ENCODE data around the gene PKP1. TPM values are rescaled to one million over a fixed set of nuclear protein-coding genes. Genes with fewer than 3 reads are reported as not detected.
A peak's percentile ranks its signal among the peaks of the same experiment; 100 is the strongest.

The PKP1 gene
- total and polyA plus RNA-seq, 10 of the 15 experiments (the other 5 are each of a cell fraction or from before 2014, with no cell fraction given): 0.03 TPM; not detected in 9

DNA sequence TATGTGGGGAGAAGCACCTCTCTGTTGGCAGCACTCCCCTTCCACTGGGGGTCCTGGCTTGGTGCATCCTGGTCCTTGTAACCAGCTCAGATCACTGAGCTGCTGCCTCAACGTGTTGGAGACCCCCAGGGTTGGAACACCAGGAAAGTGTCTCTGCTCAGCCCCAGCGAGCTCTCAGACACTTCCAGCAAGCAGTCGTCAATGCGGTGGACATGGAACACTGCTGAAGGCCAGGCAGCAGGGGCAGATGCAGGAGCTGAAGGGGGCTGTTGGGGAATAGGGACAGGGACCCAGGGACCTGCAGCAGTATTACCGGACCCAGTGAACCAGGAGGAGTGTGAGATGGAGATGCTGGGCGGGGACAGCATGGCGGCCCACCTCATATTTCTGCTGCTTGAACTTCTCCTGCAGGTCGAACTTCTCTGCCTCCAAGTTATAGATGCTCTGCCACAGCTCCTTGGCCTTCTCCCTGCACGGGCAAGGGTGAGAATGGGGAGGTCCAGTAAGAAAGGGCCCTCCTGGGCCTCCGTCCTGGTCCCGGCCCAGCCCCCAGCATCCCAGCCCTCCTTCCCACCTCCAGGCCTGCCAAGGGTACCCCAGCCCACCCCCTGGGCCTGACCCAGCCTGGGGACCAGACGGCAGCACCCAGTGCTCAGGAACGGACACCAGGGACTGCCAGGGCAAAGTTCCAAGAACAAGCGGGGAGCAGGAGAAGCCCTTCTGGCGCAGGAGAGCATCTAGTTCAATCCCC is 77.8 kb downstream of the PKP1 start (continued):
- TF ChIP-seq, protein P1, sequence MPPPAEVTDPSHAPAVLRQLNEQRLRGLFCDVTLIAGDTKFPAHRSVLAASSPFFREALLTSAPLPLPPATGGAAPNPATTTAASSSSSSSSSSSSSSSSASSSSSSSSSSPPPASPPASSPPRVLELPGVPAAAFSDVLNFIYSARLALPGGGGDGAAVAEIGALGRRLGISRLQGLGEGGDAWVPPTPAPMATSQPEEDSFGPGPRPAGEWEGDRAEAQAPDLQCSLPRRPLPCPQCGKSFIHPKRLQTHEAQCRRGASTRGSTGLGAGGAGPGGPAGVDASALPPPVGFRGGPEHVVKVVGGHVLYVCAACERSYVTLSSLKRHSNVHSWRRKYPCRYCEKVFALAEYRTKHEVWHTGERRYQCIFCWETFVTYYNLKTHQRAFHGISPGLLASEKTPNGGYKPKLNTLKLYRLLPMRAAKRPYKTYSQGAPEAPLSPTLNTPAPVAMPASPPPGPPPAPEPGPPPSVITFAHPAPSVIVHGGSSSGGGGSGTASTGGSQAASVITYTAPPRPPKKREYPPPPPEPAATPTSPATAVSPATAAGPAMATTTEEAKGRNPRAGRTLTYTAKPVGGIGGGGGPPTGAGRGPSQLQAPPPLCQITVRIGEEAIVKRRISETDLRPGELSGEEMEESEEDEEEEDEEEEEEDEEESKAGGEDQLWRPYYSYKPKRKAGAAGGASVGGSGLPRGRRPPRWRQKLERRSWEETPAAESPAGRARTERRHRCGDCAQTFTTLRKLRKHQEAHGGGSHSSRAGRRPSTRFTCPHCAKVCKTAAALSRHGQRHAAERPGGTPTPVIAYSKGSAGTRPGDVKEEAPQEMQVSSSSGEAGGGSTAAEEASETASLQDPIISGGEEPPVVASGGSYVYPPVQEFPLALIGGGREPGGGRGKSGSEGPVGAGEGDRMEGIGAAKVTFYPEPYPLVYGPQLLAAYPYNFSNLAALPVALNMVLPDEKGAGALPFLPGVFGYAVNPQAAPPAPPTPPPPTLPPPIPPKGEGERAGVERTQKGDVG (CRISPR knock-in tag; IDR thresholded peaks at IDR 0.05): no peak
- TF ChIP-seq TCF12 (IDR thresholded peaks at IDR 0.05; ENCODE audit: low read depth, low read length): no peak

DNA sequence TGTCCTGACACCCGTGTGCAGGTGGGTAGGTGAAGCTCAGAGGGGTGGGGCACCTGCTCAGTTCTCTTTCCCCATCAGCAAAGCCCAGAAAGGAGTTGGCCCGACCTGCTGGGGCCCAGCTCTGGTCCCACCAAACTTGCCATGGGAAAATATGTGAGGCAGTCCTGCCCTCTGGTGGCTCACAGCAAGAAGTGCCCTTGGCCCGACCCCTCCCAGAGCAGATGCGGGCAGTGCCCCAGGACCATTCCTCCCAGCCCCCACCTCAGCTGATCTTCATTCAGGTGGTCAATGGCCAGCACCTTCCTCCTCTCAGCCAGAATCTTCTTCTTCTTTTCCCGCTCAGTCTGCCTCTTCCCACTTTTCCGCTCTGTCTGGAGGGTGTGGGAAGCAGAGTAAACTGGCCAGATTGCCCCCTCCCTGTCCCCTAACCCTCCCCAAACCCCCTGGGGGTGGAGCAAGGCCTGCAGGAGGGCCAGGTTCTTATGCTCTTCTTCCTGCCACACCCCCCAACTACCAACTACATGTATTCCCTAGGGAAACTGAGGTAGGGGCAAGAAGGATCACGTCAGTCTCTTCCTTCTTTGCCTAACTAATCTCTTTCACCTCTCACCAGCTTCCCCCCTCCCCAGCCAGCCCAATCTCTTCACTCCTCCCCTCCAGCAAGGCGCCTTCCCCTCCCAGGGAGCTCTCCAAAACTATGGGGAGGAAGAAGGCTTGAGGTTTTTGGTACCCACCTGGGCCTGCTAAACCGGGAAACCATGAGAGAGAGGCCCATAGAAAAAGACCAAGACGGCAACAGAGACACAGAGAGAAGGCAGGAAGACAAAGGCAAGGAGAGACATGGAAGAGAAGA is 78.6 kb downstream of the PKP1 start:
- WGBS (ENCODE audit: insufficient coverage, insufficient replicate concordance, low lambda C conversion rate, missing lambda C conversion rate): 2% methylated on average over 8 of the region's 10 CpGs
- no peak overlapping the region for H3K27ac ChIP-seq (ENCODE audit: control insufficient read depth, insufficient read depth)
- no peak for DNase-seq (ENCODE audit: low read depth, low spot score)
- peaks cover 3 to 4% of the 10 kb centered on the region in 2 experiments for H3K27me3 ChIP-seq (replicated peaks in 1 of 2; ENCODE audit: control insufficient read depth in 2 of 2, insufficient read depth in 2 of 2, low read length in 1 of 2)
- H3K4me2 ChIP-seq (ENCODE audit: control insufficient read depth, insufficient read depth): no peak overlapping the region
- no peaks in the 10 kb centered on the region for H4K20me1 ChIP-seq (ENCODE audit: control insufficient read depth, insufficient read depth)
- CTCF ChIA-PET: interaction anchor here (0.6 to 3.6 kb wide), 11 partner anchors 12 to 402 kb away, joined by 3 to 36 read pairs (median 7); no protein-coding TSS in a partner anchor
- SMC1A ChIA-PET (ENCODE audit: uncharacterized antibody, unreplicated experiment): interaction anchor here (0.6 to 2.3 kb wide), 5 partner anchors 8 to 186 kb away, joined by 3 to 11 read pairs (median 6); no protein-coding TSS in a partner anchor
- H3K4me3 ChIP-seq: no peak overlapping the region
- no peak overlapping the region for H3K9ac ChIP-seq (ENCODE audit: control insufficient read depth, insufficient read depth, low read length)
- intact Hi-C loops (cut with micrococcal nuclease; ENCODE audit: unreplicated experiment) (loop anchor here (1.0 to 10.0 kb wide), 2 partner anchors 108 to 277 kb away; no protein-coding TSS in a partner anchor), in situ Hi-C loops (cut with MboI) (no loop called here)
- RAD21 ChIA-PET (ENCODE audit: unreplicated experiment): interaction anchor here (1.3 to 1.6 kb wide), 4 partner anchors 7 to 108 kb away, joined by 3 to 6 read pairs (median 4); no protein-coding TSS in a partner anchor
- peak; percentile 92 for ATAC-seq
- FAIRE-seq: no peak
- BruUV-seq (replicated peaks): no TSS peak
- no peaks in the 10 kb centered on the region for H3K36me3 ChIP-seq (ENCODE audit: control insufficient read depth in 2 of 2, insufficient read depth in 2 of 2, low read length in 1 of 2)
- no peaks in the 10 kb centered on the region for H3K79me2 ChIP-seq (ENCODE audit: control insufficient read depth, insufficient read depth, low read length)
- H3K9me3 ChIP-seq (replicated peaks; ENCODE audit: control insufficient read depth, insufficient read depth, low read length): no peaks in the 10 kb centered on the region
- no peak overlapping the region for H2AFZ ChIP-seq (ENCODE audit: control insufficient read depth, low read depth, low read length)
- H3K4me1 ChIP-seq (ENCODE audit: control insufficient read depth, insufficient read depth, low read length): no peaks in the 10 kb centered on the region
- POLR2A ChIA-PET: no interaction called here
- TF ChIP-seq SMC3 (IDR thresholded peaks at IDR 0.05; ENCODE audit: borderline replicate concordance, low read length) (peak; percentile 75), SP1 (IDR thresholded peaks at IDR 0.05; ENCODE audit: low read depth, low read length) (no peak), SUPT20H (IDR thresholded peaks at IDR 0.05; ENCODE audit: borderline replicate concordance, control insufficient read depth, low read depth, low read length) (no peak), IKZF1 (conservative IDR thresholded peaks at IDR 0.05) (no peak), ETV6 (conservative IDR thresholded peaks at IDR 0.05 in 1 of 2, IDR thresholded peaks at IDR 0.05 in 1 of 2; ENCODE audit: borderline replicate concordance in 1 of 2, low read depth in 1 of 2) (no peak), KDM1A (IDR thresholded peaks at IDR 0.05; ENCODE audit: borderline replicate concordance) (no peak), RCOR1 (conservative IDR thresholded peaks at IDR 0.05; ENCODE audit: low read depth, low read length) (no peak), HCFC1 (IDR thresholded peaks at IDR 0.05; ENCODE audit: low read length) (no peak), NR2F1 (conservative IDR thresholded peaks at IDR 0.05) (no peak), RFX5 (IDR thresholded peaks at IDR 0.05; ENCODE audit: low read depth, low read length) (no peak)
- TF ChIP-seq, protein P2, sequence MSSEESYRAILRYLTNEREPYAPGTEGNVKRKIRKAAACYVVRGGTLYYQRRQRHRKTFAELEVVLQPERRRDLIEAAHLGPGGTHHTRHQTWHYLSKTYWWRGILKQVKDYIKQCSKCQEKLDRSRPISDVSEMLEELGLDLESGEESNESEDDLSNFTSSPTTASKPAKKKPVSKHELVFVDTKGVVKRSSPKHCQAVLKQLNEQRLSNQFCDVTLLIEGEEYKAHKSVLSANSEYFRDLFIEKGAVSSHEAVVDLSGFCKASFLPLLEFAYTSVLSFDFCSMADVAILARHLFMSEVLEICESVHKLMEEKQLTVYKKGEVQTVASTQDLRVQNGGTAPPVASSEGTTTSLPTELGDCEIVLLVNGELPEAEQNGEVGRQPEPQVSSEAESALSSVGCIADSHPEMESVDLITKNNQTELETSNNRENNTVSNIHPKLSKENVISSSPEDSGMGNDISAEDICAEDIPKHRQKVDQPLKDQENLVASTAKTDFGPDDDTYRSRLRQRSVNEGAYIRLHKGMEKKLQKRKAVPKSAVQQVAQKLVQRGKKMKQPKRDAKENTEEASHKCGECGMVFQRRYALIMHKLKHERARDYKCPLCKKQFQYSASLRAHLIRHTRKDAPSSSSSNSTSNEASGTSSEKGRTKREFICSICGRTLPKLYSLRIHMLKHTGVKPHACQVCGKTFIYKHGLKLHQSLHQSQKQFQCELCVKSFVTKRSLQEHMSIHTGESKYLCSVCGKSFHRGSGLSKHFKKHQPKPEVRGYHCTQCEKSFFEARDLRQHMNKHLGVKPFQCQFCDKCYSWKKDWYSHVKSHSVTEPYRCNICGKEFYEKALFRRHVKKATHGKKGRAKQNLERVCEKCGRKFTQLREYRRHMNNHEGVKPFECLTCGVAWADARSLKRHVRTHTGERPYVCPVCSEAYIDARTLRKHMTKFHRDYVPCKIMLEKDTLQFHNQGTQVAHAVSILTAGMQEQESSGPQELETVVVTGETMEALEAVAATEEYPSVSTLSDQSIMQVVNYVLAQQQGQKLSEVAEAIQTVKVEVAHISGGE (CRISPR knock-in tag; IDR thresholded peaks at IDR 0.05): no peak
